Measurements from ENCODE around the gene CLEC6A. TPM values are rescaled to one million over a fixed set of nuclear protein-coding genes. Genes with fewer than 3 reads are reported as not detected.
A peak's percentile ranks its signal among the peaks of the same experiment; 100 is the strongest.

The CLEC6A gene
- polyA plus RNA-seq, 3 donors: 3.2 to 6.3 (median 3.4) TPM

- H3K4me2 ChIP-seq (replicated peaks; ENCODE audit: extremely low read depth, low read length, poor library complexity, severe bottlenecking): peak overlapping the region; percentile 37
- intact Hi-C loops (cut with micrococcal nuclease): no loop called here
- Mint-ChIP-seq H3K9me3 (peaks cover 18 to 30% (median 22%) of the 10 kb centered on the region in 7 donors), H3K4me1 (peaks cover 31% of the 10 kb centered on the region), H3K36me3 (peaks cover 4 to 22% of the 10 kb centered on the region in 2 donors), H3K4me3 (peak overlapping the region in 1 of 2 donors; percentile 64), H3K27me3 (ENCODE audit: low read depth in 3 of 3) (peaks cover 0 to 1% (median 1%) of the 10 kb centered on the region in 3 donors), H3K27ac (peak overlapping the region; percentile 83 to 94 (median 92))
- peaks cover 10 to 12% of the 10 kb centered on the region in 2 donors for H3K9me3 ChIP-seq (replicated peaks in 1 of 2; ENCODE audit: control insufficient read depth in 1 of 2, insufficient read depth in 1 of 2, low read length in 2 of 2)
- no peaks in the 10 kb centered on the region for H4K20me1 ChIP-seq (ENCODE audit: insufficient read depth, low read length)
- no peaks in the 10 kb centered on the region for H3K79me2 ChIP-seq (ENCODE audit: insufficient read depth, low read length)
- H3K9ac ChIP-seq (ENCODE audit: insufficient read depth, low read length, poor library complexity, severe bottlenecking): no peak overlapping the region
- H3K27ac ChIP-seq (ENCODE audit: low read depth in 1 of 2, low read length in 2 of 2): peak overlapping the region; percentile 28 to 80
- DNase-seq: peak; percentile 57 to 87 (median 74)
- peaks cover 22 to 31% of the 10 kb centered on the region in 2 donors for H3K4me1 ChIP-seq (ENCODE audit: control insufficient read depth in 1 of 2, insufficient read depth in 2 of 2, low read length in 2 of 2)
- no peaks in the 10 kb centered on the region for H3K27me3 ChIP-seq (ENCODE audit: control insufficient read depth in 2 of 2, insufficient read depth in 2 of 2, low read length in 2 of 2)
- no peak for TF ChIP-seq CTCF (IDR thresholded peaks at IDR 0.05)
- WGBS (ENCODE audit: insufficient coverage): 0% methylated on average over 1 of the region's 2 CpGs
- no peak overlapping the region for H2AFZ ChIP-seq (ENCODE audit: insufficient read depth, low read depth, low read length, poor library complexity, severe bottlenecking)
- H3K4me3 ChIP-seq (replicated peaks in 1 of 3; ENCODE audit: low read depth in 2 of 3, low read length in 3 of 3): peak overlapping the region in 1 of 3 experiments; percentile 34
- H3K36me3 ChIP-seq (replicated peaks in 1 of 2; ENCODE audit: control insufficient read depth in 1 of 2, insufficient read depth in 2 of 2, low read length in 2 of 2): peaks cover 0 to 18% of the 10 kb centered on the region in 2 donors
Observed at GRCh38 chr12:8465301-8465996, 9.7 kb downstream of the CLEC6A start.

GRCh38 chr12:8466241-8466640, 10.5 kb downstream of the CLEC6A start:
- intact Hi-C loops (cut with micrococcal nuclease): no loop called here
- Histone ChIP-seq H4K20me1 (ENCODE audit: insufficient read depth, low read length) (no peaks in the 10 kb centered on the region), H3K4me1 (ENCODE audit: control insufficient read depth in 1 of 2, insufficient read depth in 2 of 2, low read length in 2 of 2) (peaks cover 22 to 31% of the 10 kb centered on the region in 2 donors), H2AFZ (ENCODE audit: insufficient read depth, low read depth, low read length, poor library complexity, severe bottlenecking) (no peak overlapping the region), H3K27me3 (ENCODE audit: control insufficient read depth in 2 of 2, insufficient read depth in 2 of 2, low read length in 2 of 2) (peaks cover 0 to 3% of the 10 kb centered on the region in 2 donors), H3K9ac (ENCODE audit: insufficient read depth, low read length, poor library complexity, severe bottlenecking) (no peak overlapping the region), H3K36me3 (replicated peaks in 1 of 2; ENCODE audit: control insufficient read depth in 1 of 2, insufficient read depth in 2 of 2, low read length in 2 of 2) (peaks cover 0 to 12% of the 10 kb centered on the region in 2 donors), H3K9me3 (replicated peaks in 1 of 2; ENCODE audit: control insufficient read depth in 1 of 2, insufficient read depth in 1 of 2, low read length in 2 of 2) (peaks cover 8 to 12% of the 10 kb centered on the region in 2 donors), H3K4me2 (replicated peaks; ENCODE audit: extremely low read depth, low read length, poor library complexity, severe bottlenecking) (peak overlapping the region; percentile 37), H3K79me2 (ENCODE audit: insufficient read depth, low read length) (no peaks in the 10 kb centered on the region), H3K27ac (ENCODE audit: low read depth in 1 of 2, low read length in 2 of 2) (peak overlapping the region; percentile 80 to 85), H3K4me3 (replicated peaks in 1 of 3; ENCODE audit: low read depth in 2 of 3, low read length in 3 of 3) (peak overlapping the region in 1 of 3 experiments; percentile 34)
- no peak for TF ChIP-seq CTCF (IDR thresholded peaks at IDR 0.05)
- peaks cover 28% of the 10 kb centered on the region for H3K4me1 Mint-ChIP-seq
- H3K4me3 Mint-ChIP-seq: peak overlapping the region in 1 of 2 donors; percentile 64
- peaks cover 16 to 30% (median 22%) of the 10 kb centered on the region in 7 donors for H3K9me3 Mint-ChIP-seq
- peak; percentile 53 to 71 (median 56) for DNase-seq
- H3K27ac Mint-ChIP-seq: peak overlapping the region; percentile 83 to 94 (median 92)
- H3K27me3 Mint-ChIP-seq (ENCODE audit: low read depth in 3 of 3): peaks cover 0 to 1% (median under 1%) of the 10 kb centered on the region in 3 donors
- peaks cover 4 to 17% of the 10 kb centered on the region in 2 donors for H3K36me3 Mint-ChIP-seq

Measured in CD14-positive monocyte (primary cell).